ENCODE measurements around the gene ARHGAP24. TPM values are rescaled to one million over a fixed set of nuclear protein-coding genes. Genes with fewer than 3 reads are reported as not detected.

The ARHGAP24 gene
- total and polyA plus RNA-seq, 12 donors, result 0.72 to 53.4 (median 4.4) TPM

GRCh38 chr4:85430697-85431096 lies 44.3 kb upstream of the ARHGAP24 start:
- no peak for DNase-seq
- no peak overlapping the region for H3K4me3 ChIP-seq
- WGBS, 4 donors, result 60 to 73% (median 70%) methylated on average over 5 of the region's 5 CpGs
- no peaks in the 10 kb centered on the region for H3K27me3 ChIP-seq
- no peaks in the 10 kb centered on the region for H3K4me1 ChIP-seq (replicated peaks in 1 of 2)
- intact Hi-C loops (cut with DNase I), result no loop called here
- no peak overlapping the region for H3K27ac ChIP-seq
- H3K36me3 ChIP-seq (replicated peaks in 1 of 2), result peaks cover 0 to 3% of the 10 kb centered on the region in 2 donors
- H3K9me3 ChIP-seq (replicated peaks in 1 of 3), result no peaks in the 10 kb centered on the region
- no peak for TF ChIP-seq POLR2A (IDR thresholded peaks at IDR 0.05)
- TF ChIP-seq, protein P1, sequence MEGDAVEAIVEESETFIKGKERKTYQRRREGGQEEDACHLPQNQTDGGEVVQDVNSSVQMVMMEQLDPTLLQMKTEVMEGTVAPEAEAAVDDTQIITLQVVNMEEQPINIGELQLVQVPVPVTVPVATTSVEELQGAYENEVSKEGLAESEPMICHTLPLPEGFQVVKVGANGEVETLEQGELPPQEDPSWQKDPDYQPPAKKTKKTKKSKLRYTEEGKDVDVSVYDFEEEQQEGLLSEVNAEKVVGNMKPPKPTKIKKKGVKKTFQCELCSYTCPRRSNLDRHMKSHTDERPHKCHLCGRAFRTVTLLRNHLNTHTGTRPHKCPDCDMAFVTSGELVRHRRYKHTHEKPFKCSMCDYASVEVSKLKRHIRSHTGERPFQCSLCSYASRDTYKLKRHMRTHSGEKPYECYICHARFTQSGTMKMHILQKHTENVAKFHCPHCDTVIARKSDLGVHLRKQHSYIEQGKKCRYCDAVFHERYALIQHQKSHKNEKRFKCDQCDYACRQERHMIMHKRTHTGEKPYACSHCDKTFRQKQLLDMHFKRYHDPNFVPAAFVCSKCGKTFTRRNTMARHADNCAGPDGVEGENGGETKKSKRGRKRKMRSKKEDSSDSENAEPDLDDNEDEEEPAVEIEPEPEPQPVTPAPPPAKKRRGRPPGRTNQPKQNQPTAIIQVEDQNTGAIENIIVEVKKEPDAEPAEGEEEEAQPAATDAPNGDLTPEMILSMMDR (IDR thresholded peaks at IDR 0.05), result no peak

- WGBS, 4 donors, result 83 to 90% (median 86%) methylated on average over 3 of the region's 3 CpGs
- Histone ChIP-seq H3K4me3 (no peak overlapping the region), H3K9me3 (replicated peaks in 1 of 3) (no peaks in the 10 kb centered on the region), H3K4me1 (replicated peaks in 1 of 2) (no peaks in the 10 kb centered on the region), H3K27me3 (no peaks in the 10 kb centered on the region), H3K27ac (no peak overlapping the region), H3K36me3 (replicated peaks in 1 of 2) (peaks cover 0 to 3% of the 10 kb centered on the region in 2 donors)
- intact Hi-C loops (cut with DNase I), result no loop called here
- no peak for DNase-seq
- TF ChIP-seq, protein P1 (IDR thresholded peaks at IDR 0.05), result no peak
Observed at GRCh38 chr4:85431156-85431555, 43.8 kb upstream of the ARHGAP24 start.

- H3K27me3 ChIP-seq, result no peaks in the 10 kb centered on the region
- TF ChIP-seq, protein P1 (IDR thresholded peaks at IDR 0.05), result no peak
- TF ChIP-seq POLR2A (IDR thresholded peaks at IDR 0.05), result no peak
- no peaks in the 10 kb centered on the region for H3K9me3 ChIP-seq (replicated peaks in 1 of 3)
- H3K4me3 ChIP-seq, result no peak overlapping the region
- DNase-seq, result no peak
- WGBS, 4 donors, result 83 to 92% (median 88%) methylated on average over 1 of the region's 1 CpG
- no peak overlapping the region for H3K27ac ChIP-seq
- intact Hi-C loops (cut with DNase I), result no loop called here
- H3K4me1 ChIP-seq (replicated peaks in 1 of 2), result no peaks in the 10 kb centered on the region
- peaks cover 0 to 3% of the 10 kb centered on the region in 2 donors for H3K36me3 ChIP-seq (replicated peaks in 1 of 2)
Observed at GRCh38 chr4:85431881-85432485, 43.0 kb upstream of the ARHGAP24 start.

- Histone ChIP-seq H3K4me3 (no peak overlapping the region), H3K4me1 (replicated peaks in 1 of 2) (no peaks in the 10 kb centered on the region), H3K27me3 (no peaks in the 10 kb centered on the region), H3K36me3 (replicated peaks in 1 of 2) (no peaks in the 10 kb centered on the region), H3K27ac (no peak overlapping the region), H3K9me3 (replicated peaks in 1 of 3) (no peaks in the 10 kb centered on the region)
- intact Hi-C loops (cut with DNase I), result no loop called here
- WGBS, 4 donors, result 47 to 63% (median 53%) methylated on average over 1 of the region's 1 CpG
- TF ChIP-seq POLR2A (IDR thresholded peaks at IDR 0.05), result no peak
- TF ChIP-seq, protein P1 (IDR thresholded peaks at IDR 0.05), result no peak
- no peak for DNase-seq
Observed at GRCh38 chr4:85445050-85445639, 29.8 kb upstream of the ARHGAP24 start.
